Dermis blood vessel endothelial cell (primary cell): ENCODE measurements around the gene UBE2M. TPM values are rescaled to one million over a fixed set of nuclear protein-coding genes. Genes with fewer than 3 reads are reported as not detected.

Source experiments
- DNase-seq: peaks from one replicate; pipeline ENCODE4 v3.0.0; 2010
- total RNA-seq: library from RNA; depleted of rRNA; stranded (reverse); fragments of >200 nt; gene quantifications from 2 replicates; pipeline ENCODE4 v1.2.3, GENCODE V29; 2014

The UBE2M gene
- total RNA-seq, 1 donor from 2014 or later, result 58.9 TPM

DNA sequence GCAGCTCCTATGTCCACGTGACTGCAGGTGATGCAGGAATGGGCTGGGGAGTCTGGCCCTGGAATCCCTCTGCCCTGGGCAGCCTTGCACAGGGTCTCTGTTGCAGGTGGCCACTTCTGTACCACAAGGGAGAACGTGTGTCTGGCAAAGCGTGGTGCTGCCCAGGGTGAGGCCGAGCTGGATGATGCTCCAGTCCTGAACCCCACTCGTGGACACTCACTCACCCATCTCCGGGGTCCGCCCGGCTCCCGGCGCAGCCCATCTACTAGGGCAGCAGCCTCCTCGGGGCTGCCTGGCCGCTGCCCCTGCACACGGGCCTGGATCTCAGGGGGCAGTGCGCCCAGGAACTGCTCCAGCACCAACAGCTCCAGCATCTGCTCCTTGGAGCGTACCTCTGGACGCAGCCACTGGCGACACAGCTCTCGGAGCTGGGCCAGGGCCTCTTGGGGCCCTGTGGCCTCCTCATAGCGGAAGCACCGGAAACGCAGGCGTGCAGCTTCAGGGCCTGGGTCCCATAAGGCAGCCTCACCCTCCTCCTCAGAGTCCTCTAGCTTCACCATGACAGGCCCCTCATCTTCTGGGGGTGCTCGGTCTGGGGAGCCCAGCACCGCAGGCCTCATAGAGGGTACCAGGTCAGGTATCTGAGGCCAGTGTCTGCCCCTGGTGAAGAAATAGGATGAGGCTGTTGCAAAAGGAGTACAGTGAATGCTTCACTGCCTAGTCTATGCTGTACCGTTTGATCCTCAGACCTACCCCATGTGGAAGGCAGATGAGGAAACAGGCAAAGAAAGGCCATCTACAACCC lies 12.6 kb upstream of the UBE2M start:
- DNase-seq, result no peak

DNA sequence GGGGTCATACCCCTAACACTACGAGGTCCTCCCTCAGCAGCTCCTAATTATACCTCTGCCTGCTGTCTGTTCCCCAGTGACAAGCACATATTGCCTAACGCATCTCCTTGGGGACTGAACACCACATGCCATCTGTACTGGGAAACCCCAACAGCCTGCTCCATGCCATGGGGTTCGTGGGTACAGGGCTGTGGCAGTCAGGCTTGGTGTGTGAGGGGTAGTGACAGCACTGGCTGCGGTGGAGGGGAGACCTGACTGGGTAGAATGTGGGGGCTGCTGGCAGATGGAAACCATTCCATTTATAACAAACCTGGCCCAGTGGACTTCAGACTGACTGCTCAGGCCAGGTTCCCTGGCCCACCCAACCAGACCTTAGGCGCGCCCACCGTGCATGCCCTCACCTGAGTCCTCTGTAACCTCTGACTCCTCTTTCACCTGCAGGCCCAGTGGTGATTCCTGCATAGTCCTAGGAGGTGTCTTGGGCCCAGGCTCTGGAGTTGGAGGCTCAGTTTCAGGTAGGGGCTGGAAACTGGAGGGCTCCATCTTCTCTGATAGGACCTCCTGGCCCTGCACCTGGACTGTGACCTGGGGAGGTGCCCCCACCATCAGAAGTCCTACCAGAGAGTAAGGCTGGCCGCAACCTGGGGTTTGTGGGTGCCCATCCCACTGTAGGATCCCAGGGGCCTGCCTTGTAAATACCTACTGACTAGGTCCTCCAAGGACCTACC lies 11.7 kb upstream of the UBE2M start:
- no peak for DNase-seq

DNA sequence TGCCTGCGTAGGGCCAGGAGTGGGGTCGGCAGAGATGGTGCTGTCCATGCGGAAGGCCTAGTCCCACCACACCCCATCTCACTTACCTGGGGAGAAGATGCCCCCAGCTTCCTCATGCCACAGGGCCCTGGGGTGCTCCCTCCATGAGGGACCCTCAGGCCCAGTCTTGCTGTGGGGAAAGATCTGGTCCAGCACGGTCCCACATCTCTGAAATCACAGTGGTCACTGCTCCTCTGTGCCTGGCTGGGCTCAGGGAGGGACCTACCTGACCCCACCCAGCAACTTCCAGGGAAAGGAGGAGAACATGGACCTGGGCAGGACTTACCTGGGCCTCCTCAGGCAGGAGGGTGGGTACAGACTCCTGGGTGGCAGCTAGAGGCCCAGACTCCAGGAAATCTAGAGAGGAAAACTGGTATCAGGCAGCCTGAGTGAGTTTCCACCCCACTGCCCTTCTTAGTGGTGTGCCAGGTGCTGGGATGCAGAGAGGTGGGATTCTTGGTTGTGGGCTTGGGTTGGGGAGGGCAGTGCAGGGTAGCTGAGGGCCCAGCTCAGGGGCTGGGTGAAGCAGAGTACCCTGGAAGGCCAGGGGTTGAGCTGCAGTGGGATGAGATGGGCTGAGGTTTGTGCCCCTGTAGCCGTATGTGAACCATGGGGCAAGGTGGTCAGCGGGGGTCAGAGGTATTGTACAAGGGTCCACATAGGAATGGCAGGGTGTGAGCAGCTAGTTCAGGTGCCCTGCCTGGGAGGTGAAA lies 11.0 kb upstream of the UBE2M start:
- DNase-seq, result no peak

DNA sequence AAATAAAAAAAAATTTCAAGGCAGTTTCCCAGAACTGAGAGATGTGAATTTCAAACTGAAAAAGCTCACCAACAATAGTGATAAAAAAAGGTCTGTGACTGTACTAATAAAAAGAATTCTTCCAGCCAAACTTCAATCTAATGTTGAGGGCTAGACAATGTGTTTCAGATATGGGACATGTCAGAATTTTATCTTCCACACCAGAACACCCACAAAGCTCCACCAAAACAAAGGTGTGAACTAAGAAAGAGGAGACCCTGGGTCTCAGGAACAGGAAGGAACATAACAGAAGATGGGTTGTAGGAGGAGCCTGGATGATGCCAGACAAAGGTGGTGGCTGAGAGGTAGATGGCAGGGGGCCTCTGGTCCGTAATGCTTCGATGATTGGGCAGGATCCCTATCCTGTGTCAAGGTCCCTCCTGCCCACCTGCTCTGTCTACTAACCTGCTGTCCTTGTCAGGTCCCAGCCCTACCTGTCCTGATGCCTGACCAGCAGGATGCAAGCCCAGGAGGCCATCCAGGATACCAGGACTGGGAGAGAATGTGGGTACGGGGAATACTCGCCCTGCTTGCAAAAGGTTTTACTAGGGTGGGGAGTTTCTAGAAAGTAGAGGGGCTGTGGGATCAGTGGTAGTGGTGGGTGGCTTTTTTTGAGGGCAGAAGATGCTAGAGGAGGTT lies 10.2 kb upstream of the UBE2M start:
- DNase-seq, result no peak

DNA sequence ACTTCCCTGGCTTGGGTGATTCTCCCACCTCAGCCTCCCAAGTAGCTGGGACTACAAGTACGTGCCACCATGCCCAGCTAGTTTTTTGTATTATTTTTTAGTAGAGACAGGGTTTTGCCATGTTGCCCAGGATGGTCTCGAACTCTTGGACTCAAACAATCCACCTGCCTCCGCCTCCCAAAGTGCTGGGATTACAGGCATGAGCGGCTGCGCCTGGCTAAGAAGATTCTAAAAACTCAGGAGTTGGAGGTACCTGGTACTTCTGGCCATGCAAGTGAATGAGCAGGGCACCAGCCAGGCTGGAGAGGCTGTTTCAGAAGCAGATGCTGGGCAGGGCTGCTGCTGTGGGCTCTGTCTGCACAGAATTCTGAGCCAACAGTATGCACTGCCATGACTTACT lies 8.6 kb upstream of the UBE2M start:
- DNase-seq, result no peak

DNA sequence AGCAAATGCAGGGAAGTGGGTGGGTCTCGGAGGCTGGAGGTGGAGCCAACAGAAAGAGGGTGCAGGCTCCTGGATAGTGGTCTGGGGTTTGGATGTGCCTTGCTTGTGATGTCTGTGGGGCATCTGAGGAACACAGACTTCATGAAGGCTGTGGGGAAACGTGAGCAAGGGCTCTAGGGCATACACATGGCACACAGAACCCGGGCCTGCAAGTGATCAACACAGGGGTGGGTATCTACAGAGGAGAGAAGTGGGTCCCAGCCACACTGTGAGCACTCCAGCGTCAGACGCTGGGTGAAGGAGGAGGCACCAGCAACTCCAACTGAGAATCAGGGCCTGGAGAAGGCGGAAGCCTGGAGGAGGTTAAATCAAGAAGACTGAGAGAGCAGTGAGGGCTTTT lies 5.4 kb upstream of the UBE2M start:
- DNase-seq, result no peak

DNA sequence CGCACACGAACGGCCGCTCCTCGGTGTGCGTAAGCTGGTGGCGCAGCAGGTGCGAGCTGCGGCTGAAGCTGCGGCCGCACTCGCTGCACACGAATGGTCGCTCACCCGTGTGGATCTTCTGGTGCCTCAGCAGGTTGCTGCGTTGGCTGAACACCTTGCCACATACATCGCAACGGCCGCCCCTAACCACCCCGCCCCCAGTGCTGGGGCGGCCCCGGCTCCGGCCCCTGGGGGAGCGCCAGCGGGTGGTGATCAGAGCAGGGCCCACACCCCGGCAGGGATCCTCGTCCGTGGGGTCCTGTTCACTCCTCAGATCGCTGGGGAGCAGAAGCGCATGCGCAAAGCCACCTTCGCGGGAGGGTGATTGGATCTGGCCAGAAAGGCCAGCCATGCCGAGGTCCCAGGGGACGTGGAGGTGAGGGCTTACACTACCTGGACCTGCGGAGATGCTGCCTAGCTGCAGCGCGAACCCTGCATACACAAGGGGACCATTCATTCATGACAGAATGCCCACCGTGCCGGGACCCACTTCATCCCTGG lies 4.7 kb upstream of the UBE2M start:
- no peak for DNase-seq

DNA sequence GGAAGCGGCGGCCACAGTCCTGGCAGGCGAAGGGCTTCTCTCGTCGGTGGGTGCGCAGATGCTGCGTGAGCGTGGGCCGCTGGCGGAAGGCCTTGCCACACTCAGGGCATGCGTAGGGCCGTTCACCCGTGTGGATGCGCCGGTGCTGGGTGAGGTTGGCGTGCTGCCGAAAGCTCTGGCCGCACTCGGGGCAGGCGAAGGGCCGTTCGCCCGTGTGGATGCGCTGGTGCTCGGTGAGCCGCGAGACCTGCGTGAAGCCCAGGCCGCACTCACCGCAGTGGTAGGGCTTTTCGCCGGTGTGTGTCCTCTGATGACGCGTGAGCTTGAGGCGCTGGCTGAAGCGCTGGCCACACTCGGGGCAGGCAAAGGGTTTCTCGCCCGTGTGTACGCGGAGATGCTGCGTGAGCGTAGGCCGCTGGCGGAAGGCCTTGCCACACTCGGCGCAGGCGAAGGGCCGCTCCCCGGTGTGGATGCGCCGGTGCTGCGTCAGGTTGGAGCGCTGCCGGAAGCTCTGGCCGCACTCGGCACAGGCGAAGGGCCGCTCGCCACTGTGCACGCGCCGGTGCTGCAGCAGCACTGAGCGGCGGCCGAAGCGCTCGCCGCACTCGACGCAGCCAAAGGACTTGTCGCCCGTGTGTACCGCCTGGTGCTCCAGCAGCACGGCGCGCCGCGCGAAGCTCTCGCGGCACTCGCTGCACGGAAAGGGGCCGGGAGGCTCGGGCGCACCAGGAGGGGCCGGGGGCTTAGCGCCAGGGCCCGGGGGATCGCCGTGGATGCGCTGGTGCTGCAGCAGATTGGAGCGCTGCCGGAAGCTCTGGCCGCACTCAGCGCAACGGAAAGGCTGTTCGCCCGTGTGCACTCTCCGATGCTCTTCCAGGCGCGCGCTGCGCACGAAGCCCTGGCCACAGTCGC lies 4.0 kb upstream of the UBE2M start:
- DNase-seq, result peak; percentile 41

DNA sequence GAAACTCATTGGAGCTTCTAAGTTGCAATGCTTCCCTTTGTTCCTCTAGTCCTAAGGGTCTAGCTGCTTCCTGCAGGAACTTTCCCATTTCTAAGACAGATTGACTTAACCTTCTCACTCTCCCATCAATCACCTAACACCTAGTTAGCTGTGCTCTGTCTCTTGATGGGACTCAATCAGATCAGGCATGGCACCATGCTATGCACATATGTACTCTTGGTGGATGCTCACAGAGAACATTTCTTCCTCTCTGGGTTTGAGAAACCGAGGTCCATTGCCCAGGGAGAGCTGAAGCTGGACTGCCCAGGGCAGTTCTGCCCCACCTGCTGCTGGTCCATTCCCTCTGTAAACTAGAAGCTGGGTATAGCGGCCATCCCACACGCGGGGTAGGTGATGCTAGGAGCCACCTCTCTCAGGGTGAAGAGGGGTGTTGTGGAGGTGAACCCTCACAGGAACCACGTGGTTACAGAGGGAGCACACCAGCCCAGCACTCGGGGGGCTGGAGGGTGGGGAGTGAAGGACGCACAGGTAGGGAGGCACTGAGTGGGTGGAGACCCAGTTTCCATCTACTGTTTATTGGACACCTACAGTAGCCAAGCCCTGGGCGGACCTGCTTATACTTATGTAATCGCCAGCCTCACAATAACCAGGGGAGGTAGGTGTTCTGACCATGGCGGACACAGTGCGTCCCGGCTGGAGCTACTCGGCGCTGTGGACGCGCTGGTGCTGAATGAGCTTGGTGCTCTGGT lies 3.1 kb upstream of the UBE2M start:
- DNase-seq, result no peak

DNA sequence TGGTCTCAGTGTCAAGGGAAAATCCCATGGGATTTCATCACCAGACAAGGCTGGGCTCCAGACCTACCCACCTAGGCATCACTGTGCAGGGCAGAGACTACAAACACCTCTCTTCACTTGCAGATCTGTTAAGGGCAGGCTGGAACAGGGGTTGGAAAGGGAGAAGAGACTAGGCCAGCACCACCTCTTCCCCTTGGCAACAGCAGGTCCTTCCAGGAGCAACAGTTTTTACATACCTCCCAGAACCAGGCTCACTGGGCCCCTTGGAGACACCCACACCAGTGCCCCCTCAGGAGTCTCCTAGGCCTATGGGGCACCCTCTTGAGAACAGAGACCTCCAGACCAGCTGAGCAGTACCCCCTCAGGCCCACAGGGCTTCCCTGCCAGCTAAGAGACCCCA lies 2.5 kb upstream of the UBE2M start:
- DNase-seq, result no peak

DNA sequence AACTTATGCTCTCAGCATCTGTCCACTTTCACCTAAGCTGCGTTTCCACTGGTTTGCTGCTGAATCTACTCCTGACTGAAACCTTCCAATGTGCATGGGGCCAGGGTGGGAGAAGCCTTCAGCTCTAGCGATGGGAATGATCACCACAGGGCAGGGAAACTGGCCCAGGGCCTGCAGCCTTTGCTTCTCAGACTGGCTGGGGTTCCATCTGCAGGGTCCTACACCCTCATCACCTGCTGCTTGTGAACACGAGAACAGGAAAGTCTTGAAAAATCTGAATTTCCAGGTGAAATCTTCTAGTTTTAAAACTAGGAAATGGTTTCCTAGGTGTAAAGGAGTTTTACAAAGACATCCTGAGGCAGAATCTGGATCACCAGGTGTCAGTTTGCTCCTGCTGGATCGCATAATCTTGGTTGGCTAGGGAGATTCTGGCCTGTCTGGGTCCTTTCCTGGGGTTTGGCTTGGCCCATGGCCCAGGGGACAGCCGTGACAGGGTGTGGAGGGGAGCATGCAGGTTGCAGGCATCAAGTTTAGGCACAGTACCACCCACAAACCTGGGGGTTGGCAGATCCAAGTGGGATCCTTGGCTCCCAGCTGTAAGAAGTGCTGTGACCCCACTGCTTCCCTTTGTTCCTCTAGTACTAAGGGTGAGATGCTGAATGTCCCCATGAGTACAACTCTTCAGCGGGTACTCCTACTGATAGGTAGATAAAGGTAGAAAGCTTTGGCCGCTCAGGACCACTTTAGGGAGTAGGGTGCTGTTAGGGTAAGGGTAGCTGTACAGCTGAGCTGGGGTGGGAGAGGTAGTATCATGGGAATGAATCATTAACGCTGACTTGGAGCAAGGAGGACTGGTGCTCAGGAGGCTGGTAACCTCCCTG lies 1.8 kb upstream of the UBE2M start:
- no peak for DNase-seq

DNA sequence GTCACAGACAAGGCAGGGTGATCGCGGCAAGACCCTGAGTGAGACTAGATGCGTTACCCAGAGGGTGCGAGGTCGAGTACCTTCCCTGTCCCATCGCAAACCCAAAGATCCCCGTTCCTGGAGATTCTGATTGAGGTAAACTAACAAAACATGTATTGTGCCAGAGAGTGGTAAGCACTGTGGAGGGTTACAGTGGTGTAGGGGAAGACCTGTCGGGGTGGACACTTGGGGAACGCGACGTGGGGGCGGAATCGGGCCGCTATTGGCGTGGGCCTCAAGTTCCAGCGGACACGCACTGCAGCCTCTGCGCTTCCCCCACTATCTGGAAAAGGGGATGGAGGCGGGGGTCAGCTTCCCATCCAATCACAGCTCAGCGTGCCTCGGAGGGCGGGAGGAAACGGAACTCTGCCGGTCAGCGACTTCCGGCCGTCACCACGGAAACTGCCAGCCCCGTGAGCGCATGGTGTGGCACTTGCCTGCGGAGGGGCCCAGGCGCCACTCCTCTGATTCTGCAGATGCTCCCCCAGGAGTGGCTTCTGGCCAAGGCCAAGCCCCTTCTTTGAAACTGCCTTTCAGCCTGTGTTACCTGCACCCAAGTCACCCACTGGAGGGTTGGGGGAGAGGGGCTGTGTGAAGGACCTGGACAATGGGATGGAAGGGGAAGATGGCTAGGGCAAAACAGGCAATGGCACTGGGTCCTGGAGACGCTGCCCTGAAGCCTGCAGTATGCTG lies 1.0 kb upstream of the UBE2M start:
- DNase-seq, result peak; percentile 89

DNA sequence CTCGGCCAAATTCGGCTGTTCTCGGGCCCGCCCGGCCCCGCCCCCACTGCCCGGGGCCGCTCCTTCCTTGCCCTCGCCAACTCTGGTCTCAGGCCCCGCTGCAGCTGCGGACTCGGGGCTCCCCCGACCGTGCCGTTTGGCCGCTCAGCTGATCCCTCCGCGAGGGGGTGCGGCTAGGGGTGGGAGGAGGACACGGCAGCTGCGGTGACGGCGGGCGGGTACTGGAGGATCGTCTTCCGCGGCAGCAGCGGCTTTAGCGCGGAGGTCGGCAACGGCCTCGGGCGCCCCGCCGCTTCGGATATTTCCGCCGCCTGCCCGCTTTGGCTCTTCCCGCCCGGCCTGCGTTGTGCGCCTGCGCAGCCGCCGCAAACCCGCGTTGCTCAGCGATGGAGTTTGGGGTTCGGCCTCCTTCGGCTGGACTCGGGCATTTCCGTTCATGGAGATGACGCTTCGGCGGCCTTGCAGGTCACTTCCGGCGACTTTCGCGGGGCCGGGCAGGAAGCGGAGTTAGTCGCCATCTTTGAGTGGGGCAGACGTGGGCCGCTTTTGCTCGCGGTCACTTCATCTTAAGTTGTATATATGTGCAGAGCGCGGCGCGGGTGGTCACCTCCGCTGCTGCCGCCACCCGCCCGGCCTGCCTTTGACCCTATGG lies 338 bp upstream of the UBE2M start:
- DNase-seq, result peak; percentile 99

DNA sequence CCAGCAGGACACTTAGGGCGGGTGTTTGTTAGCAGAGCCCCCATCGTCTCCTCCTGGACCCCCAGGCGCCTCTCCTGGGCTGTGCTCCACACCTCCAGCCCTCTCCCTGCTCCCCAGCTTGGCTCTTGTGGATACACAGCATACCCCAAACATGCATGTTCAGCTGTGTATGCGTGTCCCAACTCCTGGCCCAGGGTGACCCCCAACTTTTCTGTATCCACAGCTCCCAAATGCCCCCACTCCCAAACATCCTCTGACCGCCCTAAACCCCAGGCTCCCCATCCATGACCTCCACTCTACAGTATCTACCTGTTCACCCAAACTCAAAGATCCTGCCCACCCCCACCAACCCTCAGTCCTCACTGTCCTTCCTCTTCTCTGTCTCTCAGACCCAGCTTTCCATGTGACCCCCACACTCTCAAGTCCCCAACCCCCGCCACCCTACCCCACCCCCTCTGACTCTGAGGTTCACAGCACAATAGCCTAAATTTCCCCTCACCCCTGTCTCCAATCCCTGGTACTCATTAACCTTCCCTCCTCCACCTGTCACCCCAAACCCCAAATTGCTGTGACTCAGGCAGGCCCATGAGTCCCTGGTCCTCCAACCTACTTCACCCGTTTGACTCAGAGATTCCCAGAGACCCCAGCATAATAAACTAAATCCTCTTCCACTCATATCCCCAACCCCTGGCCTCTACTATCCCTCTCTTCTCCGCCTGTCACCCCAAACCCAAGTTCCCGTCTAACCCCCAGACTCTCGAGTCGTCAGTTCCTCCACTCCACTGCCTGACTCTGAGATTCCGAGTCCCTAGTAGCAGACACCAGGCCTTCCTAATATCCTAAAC lies 968 bp downstream of the UBE2M start:
- DNase-seq, result no peak

DNA sequence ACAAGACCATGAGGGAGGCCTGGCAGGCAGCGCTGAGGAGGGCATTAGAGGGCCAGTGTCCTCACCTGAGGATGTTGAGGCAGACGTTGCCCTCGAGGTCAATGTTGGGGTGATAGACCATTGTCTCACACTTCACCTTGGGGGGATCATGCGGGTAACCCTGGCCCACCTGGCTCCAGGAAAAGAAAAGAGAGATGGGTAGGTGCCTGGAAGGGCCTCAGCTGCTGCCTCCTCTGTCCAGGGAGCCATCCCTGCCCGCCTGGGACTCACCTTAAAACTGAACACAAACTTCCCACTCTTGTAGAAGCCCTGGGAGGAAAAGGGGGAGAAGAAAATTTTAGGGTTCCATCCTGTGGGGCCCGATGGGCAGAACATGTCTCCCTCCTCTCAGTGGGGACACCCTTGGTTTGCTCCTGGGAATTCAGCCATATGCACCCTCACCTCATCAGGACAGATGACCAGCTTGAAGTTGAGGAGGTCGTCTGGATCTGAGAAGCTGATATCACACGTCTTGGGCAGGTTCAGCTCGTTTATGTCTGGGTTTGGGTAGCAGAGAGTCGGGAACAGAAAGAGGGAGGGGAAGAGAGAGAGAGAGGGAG lies 1.7 kb downstream of the UBE2M start:
- no peak for DNase-seq

DNA sequence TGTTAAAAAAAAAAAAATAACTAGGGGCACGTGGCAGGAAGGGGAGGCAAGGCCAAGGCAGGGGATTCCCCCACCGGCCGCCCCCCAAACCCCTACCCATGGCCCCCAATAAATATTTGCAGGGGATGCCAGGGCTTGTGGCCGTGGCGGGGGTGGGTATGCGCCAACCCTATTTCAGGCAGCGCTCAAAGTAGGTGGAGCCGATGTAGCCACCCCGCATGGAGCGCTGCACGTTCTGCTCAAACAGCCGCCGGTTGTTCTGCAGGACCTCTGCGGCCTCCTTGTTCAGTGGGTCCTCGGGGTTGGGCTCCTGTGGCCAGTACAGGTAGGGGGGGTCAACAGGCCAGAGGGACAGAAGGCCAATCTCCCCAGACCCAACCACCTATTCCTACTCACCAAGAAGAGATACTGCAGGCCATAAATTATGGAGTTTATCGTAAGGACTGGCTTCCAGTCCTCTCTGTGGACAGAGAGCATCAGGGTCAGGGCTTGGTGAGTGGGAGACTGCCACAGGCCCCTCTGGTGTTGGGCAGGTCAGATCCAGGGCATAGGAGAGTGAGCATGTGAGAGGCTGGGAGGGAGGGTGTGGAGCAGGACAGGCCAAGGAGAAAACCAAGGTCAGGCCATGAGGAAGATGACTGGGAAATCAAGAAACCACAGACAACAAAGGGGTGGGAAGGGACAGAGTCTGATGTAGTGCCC lies 2.3 kb downstream of the UBE2M start:
- DNase-seq, result no peak
